Keratinocyte (primary cell): ENCODE data around the gene POU6F2. TPM values are rescaled to one million over a fixed set of nuclear protein-coding genes. Genes with fewer than 3 reads are reported as not detected.

ENCODE experiments used
- DNase-seq: peaks from one replicate; pipeline ENCODE4 v3.0.0-alpha.2; 2011; ENCODE audit warnings: low read depth, missing footprints, low spot score
- FAIRE-seq: peaks from 2 replicates; lab custom pipeline; 2011; peaks lifted over from hg19 to GRCh38; lab: Jason Lieb, UNC
- H2AFZ ChIP-seq: 2 replicates; pipeline ENCODE4 v1.6.0; 2012; ENCODE audit warnings: low read length, control low read depth, inconsistent platforms; ENCODE audit not compliant: control insufficient read depth
- H3K27ac ChIP-seq: 2 replicates; pipeline ENCODE4 v1.5.1; 2011; ENCODE audit warnings: low read length; ENCODE audit not compliant: control insufficient read depth, insufficient read depth
- H3K27me3 ChIP-seq: 3 replicates; pipeline ENCODE4 v1.6.0; 2011; ENCODE audit warnings: low read length; ENCODE audit not compliant: control insufficient read depth, insufficient read depth; ENCODE audit errors: extremely low read depth
- H3K36me3 ChIP-seq, 2 experiments: 2 replicates in 1 of 2; 3 replicates in 1 of 2; pipeline ENCODE4 v1.5.1; 2011; ENCODE audit warnings: low read length in 2 of 2, mild to moderate bottlenecking in 1 of 2; ENCODE audit not compliant: control insufficient read depth in 2 of 2, insufficient read depth in 2 of 2; ENCODE audit errors: extremely low read depth in 1 of 2
- H3K4me1 ChIP-seq: 3 replicates; pipeline ENCODE4 v1.5.1; 2011; ENCODE audit warnings: low read length; ENCODE audit not compliant: control insufficient read depth, insufficient read depth; ENCODE audit errors: extremely low read depth
- H3K4me2 ChIP-seq: 3 replicates; pipeline ENCODE4 v1.6.0; 2011; ENCODE audit warnings: low read depth, low read length; ENCODE audit not compliant: control insufficient read depth, insufficient read depth; ENCODE audit errors: extremely low read depth
- H3K4me3 ChIP-seq, 3 experiments: fragments of 200-600 bp in 1 of 3; sonication (generic) in 1 of 3; 2 replicates in 2 of 3; 3 replicates in 1 of 3; pipeline ENCODE4 v1.5.1; 2011 to 2016; ENCODE audit warnings: low read length in 3 of 3, mild to moderate bottlenecking in 3 of 3, control low read depth in 2 of 3, inconsistent platforms in 1 of 3, low read depth in 1 of 3, mixed read lengths in 1 of 3, mixed run types in 1 of 3, moderate library complexity in 1 of 3; ENCODE audit not compliant: control insufficient read depth in 2 of 3, insufficient read depth in 2 of 3; ENCODE audit errors: extremely low read depth in 1 of 3
- H3K79me2 ChIP-seq: 2 replicates; pipeline ENCODE4 v1.6.0; 2012; ENCODE audit warnings: low read length; ENCODE audit not compliant: control insufficient read depth, insufficient read depth
- H3K9ac ChIP-seq: 3 replicates; pipeline ENCODE4 v1.6.0; 2011; ENCODE audit warnings: low read length; ENCODE audit not compliant: control insufficient read depth, insufficient read depth; ENCODE audit errors: extremely low read depth
- H3K9me1 ChIP-seq: 3 replicates; pipeline ENCODE4 v1.6.0; 2011; ENCODE audit warnings: low read length; ENCODE audit not compliant: control insufficient read depth, insufficient read depth; ENCODE audit errors: extremely low read depth
- H3K9me3 ChIP-seq: 2 replicates; pipeline ENCODE4 v1.5.1; 2012; ENCODE audit warnings: low read depth, low read length; ENCODE audit not compliant: control insufficient read depth
- H4K20me1 ChIP-seq: 3 replicates; pipeline ENCODE4 v1.6.0; 2011; ENCODE audit warnings: low read length; ENCODE audit not compliant: control insufficient read depth, insufficient read depth; ENCODE audit errors: extremely low read depth
- EZH2 ChIP-seq: IDR thresholded peaks from one replicate; pipeline ENCODE4 v1.6.1; 2012; ENCODE audit warnings: inconsistent platforms, mild to moderate bottlenecking, low read length, moderate library complexity
- dilution Hi-C: fragments of 300-500 bp; cut with MboI; formaldehyde crosslinking; loops from one replicate; pipeline ENCODE4 v1.7.0; 2020; ENCODE audit warnings: low sequenced_read_pairs; ENCODE audit not compliant: extremely low pct_ligation_motif_present
- polyA plus RNA-seq, 5 experiments: library from polyadenylated mRNA; depleted of rRNA in 3 of 5; stranded (reverse) in 3 of 5; stranded (forward) in 1 of 5; unstranded in 1 of 5; fragments of >200 nt; gene quantifications; 1 replicate in 1 of 5; 2 replicates in 3 of 5; 3 replicates in 1 of 5; pipeline versions ENCODE4 v1.2.1 to v1.2.3, GENCODE V29; 2011 to 2012; ENCODE audit warnings: missing spikeins in 2 of 5, low read depth in 1 of 5, low replicate concordance in 1 of 5
- TF ChIP-seq, protein P1 (sequence below), 3 experiments: IDR thresholded peaks in 1 of 3; conservative IDR thresholded peaks in 1 of 3; optimal IDR thresholded peaks in 1 of 3; 2 replicates in 2 of 3; 3 replicates in 1 of 3; pipeline versions ENCODE3 to v1.5.1; 2011; ENCODE audit warnings: low read length in 3 of 3, mild to moderate bottlenecking in 3 of 3, moderate library complexity in 2 of 3, control low read depth in 1 of 3, inconsistent platforms in 1 of 3; ENCODE audit not compliant: insufficient read depth in 2 of 3; ENCODE audit errors: extremely low read depth in 1 of 3

POU6F2 gene
- polyA plus RNA-seq, 1 donor (not counting 4 experiments of a cell fraction or from before 2014, with no cell fraction given) = not detected

DNA sequence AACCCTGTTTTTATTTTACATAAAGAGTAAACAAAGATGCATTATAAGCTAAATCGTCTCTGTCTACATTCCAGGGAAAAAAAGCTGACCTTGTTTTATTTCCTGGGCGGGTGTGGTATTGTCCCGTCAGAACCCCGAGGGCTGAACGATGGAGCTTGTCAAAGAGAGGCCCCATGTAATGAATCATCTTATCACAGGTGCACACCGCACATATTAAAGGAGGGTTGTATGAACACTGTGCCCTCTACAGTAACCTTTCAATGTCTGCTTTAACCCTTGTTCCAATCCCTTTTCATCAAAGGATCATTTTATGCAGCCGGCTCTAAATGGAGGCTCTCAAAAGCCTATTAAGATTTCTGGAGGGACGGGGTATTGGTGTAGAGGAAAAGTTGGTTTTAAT is 430.0 kb downstream of the POU6F2 start:
- dilution Hi-C loops = no loop called here

DNA sequence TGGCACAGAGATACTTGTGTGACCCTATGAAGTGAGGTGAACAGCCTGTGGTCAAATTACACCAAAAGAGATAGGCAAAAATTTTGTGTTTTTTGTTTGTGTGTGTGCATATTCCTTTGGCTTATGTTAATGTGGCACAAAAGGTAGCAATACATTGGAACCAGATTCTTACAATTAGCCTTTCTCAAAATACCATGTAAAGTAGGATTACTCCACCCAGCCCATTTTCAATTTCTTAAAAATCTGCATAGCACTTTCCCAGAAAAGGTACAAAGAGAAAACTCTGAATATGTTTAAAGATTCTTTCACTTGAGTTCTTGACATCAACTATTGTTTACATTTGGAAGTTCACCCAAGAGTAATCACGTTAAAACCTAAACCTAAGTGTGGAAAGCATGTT is 431.2 kb downstream of the POU6F2 start:
- Histone ChIP-seq H3K4me3 (no peak overlapping the region), H3K4me1 (peaks cover 2% of the 10 kb centered on the region), H2AFZ (no peak overlapping the region), H3K9me1 (no peaks in the 10 kb centered on the region), H3K4me2 (no peak overlapping the region), H3K36me3 (no peaks in the 10 kb centered on the region), H3K27ac (no peak overlapping the region), H3K9ac (no peak overlapping the region), H3K27me3 (peaks cover 7% of the 10 kb centered on the region), H3K79me2 (no peaks in the 10 kb centered on the region), H3K9me3 (no peaks in the 10 kb centered on the region), H4K20me1 (no peaks in the 10 kb centered on the region)
- TF ChIP-seq, protein P1, sequence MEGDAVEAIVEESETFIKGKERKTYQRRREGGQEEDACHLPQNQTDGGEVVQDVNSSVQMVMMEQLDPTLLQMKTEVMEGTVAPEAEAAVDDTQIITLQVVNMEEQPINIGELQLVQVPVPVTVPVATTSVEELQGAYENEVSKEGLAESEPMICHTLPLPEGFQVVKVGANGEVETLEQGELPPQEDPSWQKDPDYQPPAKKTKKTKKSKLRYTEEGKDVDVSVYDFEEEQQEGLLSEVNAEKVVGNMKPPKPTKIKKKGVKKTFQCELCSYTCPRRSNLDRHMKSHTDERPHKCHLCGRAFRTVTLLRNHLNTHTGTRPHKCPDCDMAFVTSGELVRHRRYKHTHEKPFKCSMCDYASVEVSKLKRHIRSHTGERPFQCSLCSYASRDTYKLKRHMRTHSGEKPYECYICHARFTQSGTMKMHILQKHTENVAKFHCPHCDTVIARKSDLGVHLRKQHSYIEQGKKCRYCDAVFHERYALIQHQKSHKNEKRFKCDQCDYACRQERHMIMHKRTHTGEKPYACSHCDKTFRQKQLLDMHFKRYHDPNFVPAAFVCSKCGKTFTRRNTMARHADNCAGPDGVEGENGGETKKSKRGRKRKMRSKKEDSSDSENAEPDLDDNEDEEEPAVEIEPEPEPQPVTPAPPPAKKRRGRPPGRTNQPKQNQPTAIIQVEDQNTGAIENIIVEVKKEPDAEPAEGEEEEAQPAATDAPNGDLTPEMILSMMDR (optimal IDR thresholded peaks at IDR 0.05 in 1 of 3, IDR thresholded peaks at IDR 0.05 in 1 of 3, conservative IDR thresholded peaks at IDR 0.05 in 1 of 3; ENCODE audit: extremely low read depth in 1 of 3, insufficient read depth in 2 of 3, low read length in 3 of 3) = no peak
- TF ChIP-seq EZH2 = no peak
- DNase-seq (no peak), FAIRE-seq (no peak)
- dilution Hi-C loops = no loop called here

More for the DNA sequence above, 430.0 kb downstream of the POU6F2 start:
- DNase-seq = no peak
- Histone ChIP-seq H3K4me1 (no peaks in the 10 kb centered on the region), H2AFZ (no peak overlapping the region), H3K27ac (no peak overlapping the region), H4K20me1 (no peaks in the 10 kb centered on the region), H3K79me2 (no peaks in the 10 kb centered on the region), H3K9me3 (no peaks in the 10 kb centered on the region), H3K4me3 (no peak overlapping the region), H3K27me3 (peaks cover 4% of the 10 kb centered on the region), H3K36me3 (no peaks in the 10 kb centered on the region), H3K9me1 (no peaks in the 10 kb centered on the region), H3K9ac (no peak overlapping the region), H3K4me2 (no peak overlapping the region)
- no peak for FAIRE-seq
- TF ChIP-seq, protein P1 (optimal IDR thresholded peaks at IDR 0.05 in 1 of 3, IDR thresholded peaks at IDR 0.05 in 1 of 3, conservative IDR thresholded peaks at IDR 0.05 in 1 of 3; ENCODE audit: extremely low read depth in 1 of 3, insufficient read depth in 2 of 3, low read length in 3 of 3) = no peak
- no peak for TF ChIP-seq EZH2
